ENCODE results near the gene TAPT1.

Gene TAPT1

DNA sequence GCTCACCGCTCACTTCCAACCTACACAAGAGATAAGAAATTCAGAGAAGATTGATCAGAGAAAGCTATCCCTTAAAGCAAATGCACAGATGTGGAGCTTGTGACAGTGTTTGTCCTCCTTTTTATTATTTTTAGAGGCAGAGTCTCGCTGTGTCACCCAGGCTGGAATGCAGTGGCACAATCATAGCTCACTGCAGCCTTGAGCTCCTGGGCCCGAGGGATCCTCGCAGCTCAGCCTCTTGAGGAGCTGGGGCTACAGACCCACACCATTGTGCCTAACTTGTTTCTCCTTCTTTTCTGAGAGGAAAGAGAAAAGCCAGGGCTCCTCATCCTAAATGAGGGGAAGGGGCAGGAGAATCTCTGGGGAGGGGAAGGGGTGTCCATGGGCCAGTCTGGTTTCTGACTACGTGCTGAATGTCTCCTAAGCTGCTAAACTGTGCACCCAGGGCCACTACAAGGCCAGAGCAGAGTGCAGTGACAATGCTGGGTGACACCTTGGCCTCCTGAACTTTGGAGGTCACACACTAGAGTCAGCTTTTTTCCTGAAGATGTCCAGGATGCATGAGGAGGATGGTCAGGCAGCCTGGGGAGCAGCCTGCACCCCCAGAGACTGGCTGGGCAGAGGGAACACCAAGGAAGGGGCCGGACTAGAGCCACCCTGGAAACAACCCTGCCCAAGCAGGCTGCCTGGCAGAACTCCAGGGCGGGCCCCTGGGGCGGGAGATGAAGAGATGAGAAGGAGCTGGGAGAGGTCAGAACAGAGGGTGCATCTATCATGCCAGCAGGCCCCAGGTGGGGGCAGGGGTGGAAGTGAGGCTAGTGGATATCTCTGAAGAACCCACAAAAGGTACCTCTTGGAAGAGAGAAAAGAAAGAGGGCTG is 87.0 kb downstream of the TAPT1 start:
- no peak overlapping the region for H3K4me3 ChIP-seq (ENCODE audit: low read depth, low read length)

DNA sequence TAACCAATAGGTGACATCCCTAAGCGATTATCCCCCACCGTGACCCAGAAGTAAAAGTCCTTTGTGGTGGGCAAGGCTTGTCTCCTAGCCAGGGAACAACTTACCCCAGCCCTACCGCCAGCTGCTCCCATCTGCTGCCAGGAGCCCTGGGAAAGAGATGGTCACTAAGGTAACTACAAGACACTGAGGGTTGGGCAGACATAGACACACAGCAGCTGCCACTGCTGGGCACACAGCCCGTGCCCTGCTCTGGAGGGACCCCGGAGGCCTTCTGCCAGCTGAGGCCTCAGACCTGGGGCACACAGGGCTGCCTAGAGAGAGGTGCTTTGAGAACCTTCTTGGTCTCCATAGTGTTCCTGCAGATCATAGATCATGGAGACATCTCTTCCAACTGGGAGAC is 89.4 kb downstream of the TAPT1 start:
- H3K4me3 ChIP-seq (ENCODE audit: low read depth, low read length) = no peak overlapping the region

DNA sequence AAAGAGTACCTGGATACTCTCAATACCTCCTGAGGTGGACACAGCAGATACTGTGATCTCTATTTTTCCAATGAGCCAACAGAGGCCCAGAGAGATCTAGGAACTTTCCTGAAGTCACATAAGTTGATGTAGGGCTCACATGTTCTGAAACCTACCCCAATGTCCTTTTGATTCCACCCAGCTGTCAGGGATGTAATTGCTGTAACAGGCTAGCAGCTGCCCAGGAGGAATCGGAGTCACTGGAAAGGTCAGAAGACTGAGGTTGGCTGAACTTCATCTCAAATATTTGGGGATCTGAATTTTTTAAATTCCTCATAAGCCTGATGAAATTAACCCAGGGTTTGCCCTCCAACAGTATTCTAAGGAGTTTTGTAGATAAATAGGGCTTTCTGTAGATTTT is 90.0 kb downstream of the TAPT1 start:
- H3K4me3 ChIP-seq (ENCODE audit: low read depth, low read length) = no peak overlapping the region

DNA sequence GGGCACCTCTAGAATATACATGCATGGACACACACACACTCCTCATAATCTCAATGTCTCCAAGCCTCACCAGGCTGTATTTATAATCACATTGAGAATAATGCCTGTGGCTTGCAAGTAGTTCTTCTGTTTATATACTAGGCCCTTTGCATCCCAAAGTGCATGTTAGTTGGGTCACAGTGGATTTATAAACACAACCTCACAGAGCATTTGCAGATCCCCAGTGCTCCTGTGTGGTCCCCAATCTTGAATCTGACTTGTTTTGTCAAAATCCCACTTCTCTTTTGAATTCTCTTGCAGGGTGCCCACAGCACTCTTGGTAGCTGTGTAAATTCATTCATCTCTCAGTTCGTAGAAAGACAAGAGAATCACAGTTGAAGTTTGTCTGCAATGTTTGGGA is 92.9 kb downstream of the TAPT1 start:
- no peak overlapping the region for H3K4me3 ChIP-seq (ENCODE audit: low read depth, low read length)

DNA sequence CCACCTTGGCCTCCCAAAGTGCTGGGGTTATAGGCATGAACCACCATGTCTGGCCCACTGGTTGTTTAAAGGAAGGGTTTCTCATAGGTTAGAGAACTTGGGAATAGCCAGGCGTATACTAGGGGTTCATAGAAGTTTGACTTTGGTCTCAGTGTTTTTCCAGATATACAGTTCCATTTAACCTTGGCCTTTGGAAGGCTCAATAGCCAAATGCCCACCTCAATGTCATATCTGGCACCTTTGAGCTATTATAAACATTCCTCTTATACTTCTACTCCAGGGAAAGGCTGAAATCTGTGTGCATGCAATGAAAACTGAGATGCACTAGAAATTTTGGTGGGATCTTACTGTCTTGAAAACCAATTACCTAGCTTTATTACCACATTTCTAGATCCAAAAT is 95.0 kb downstream of the TAPT1 start:
- H3K4me3 ChIP-seq (ENCODE audit: low read depth, low read length) = no peak overlapping the region

DNA sequence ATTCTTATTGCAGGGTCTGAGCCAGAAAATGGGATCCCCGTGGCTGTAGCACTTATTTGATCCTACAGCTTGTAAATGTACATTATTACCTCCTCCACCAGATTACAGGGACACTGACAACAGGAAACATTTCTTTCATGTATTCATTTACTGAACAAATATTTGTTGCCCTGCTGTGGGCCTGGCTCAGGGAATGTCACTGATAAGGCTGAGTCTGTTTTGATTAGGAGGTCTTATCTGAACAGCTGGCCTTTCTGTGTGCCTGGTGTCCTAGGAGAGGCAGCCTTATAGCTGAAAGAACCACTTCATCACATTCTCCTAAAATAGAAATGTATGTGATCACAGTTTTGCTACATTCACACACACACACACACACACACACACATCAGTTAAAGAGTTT is 96.9 kb downstream of the TAPT1 start:
- H3K4me3 ChIP-seq (ENCODE audit: low read depth, low read length) = no peak overlapping the region

DNA sequence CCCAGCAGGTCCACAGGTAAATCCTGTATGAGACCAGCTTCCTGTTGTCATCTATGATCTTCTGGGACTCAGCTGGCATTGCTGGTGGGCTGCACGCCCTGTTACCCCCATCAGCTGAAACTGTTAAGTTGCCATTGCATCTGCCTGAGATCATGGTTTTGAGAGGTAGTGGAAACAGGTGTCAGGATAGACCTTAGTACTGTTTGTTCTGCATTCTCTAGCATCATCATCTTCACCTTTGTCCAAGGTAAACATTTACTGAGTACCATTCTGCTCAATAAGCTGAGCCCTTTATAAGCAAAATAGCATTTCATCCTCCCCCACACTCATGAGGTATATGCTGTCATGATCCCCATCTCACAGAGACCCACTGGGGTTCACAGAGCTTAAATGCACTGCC is 99.6 kb downstream of the TAPT1 start:
- no peak overlapping the region for H3K4me3 ChIP-seq (ENCODE audit: low read depth, low read length)

DNA sequence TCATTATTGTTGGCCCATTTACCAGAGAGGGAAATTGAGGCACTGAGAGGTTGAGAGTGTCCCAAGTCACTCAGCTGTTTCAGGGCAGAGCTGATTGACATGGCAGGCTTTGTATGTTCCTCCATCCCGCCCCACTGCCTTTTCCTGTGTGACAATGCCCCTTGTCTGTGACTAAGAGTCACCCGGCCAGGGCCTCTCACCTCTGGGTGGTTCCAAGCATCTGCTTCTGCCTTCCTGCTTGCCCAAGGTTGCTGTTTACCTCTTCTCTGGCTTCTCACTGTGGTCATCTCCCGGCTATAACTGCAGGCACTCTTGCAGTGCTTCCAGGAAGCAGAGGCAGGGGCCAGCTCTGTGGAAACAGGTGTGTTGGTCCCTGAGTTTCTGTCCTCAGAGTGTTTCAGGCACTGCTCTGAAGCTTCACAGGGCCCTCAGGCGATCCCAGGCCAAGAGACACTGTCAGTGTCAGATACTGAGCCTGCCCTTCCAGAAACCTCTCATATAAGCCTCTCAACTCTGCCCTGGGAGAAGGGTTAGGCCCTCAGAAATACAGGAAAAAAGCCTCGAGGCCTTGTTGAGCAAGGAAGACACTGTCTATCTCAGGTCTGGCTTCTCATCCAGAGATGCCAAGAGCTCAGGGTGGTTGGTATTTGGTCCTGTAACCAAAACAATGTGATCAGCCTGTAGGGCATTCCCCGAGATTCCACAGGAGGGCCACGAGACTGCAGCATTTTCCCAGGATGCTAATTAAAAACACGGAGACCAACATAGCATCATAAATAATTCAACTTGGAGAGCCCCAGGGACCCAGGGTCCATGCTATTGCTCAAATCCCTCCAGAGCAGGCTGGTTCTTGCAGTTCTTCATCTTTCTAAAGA is 100.5 kb downstream of the TAPT1 start:
- H3K4me3 ChIP-seq (ENCODE audit: low read depth, low read length) = no peak overlapping the region

DNA sequence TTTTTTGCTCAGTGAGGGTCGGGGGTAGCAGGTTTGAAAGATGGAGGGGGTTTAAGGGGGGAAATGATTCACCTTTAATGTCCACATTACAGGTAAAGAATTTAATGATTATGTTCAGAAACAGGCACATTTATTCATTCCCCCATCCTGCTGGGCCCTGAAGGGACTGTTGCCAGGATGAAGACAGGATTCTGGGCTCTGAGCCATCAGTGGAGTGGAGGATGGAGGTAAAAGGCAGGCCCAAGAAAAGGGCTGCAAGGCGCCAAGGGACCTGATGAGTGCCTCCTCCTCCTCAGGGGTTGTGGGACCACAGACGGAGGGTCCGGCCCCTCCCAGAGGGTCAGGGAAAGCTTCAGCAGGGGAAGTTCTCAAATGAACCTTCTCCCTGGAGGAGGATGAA is 102.0 kb downstream of the TAPT1 start:
- no peak overlapping the region for H3K4me3 ChIP-seq (ENCODE audit: low read depth, low read length)

DNA sequence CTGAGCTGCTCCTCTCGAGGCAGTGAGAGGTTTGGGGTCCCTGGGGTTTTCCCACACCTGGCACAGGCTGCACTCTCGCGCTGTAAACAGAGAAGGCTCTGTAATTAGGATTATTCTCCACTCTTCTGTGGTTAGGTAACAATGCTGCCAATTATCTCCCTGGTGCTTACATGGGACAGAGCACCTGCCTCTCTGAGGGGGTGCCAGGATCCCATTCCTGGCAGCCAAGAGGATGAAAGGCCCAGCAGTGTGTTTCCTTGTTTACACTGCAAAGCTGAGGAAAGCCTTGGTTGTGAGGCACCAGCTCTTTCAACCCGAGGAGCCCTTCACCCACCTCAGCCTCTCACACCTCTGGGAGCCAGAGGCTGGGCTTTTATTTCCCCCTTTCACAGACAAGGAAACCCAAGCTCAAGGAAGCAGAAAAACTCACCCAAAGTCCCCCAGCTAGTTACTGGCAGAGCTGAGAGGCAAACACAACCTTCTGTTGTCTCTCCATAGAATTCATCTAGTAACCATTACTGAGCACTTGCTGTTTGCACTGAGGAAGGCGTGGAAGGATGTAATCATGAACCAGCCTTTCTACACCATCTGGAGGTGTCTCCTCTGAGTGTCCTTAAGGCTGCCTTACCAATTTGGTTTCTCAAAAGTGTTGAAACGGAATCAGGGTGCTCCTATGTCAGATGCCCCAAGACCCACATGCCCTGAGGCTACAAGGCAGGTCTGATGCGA is 102.8 kb downstream of the TAPT1 start:
- H3K4me3 ChIP-seq (ENCODE audit: low read depth, low read length) = no peak overlapping the region

DNA sequence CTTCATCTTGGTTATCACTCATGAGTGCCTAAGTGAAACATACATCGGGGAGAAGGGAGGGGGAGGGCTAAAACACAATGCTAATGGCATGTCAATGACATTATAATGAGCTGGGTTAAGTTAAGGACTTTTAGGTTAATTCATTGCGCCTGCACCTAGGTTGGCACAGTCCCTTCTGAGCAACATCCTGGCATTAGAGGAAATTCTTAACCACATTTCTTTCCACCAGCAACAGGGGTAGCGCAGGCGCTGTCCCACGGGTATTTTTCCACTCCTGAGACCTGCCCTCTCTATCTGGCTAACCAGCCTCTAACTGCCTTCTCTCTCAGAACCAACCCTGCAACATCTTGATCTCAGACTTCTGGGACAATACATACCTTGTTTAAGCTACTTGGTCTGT is 103.5 kb downstream of the TAPT1 start:
- H3K4me3 ChIP-seq (ENCODE audit: low read depth, low read length) = no peak overlapping the region

DNA sequence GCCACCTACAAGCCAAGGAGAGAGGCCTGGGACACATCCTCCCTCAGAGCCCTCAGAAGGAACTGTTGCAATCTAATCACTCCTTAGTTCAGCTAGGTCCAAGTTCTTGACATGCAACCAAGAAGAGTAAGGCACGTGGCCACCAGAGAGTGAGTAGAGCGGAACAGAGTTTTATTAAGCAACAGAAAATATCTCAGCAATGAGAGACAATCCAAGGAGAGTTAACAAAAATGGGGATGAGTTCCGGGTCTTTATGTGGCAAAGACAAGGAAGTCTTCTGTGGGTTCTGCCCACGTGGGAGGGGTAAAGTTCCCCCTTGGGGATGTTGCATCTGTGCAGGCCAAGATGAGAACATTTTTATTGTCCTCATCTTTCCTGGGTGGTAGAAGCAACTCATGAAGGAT is 104.0 kb downstream of the TAPT1 start:
- H3K4me3 ChIP-seq (ENCODE audit: low read depth, low read length) = no peak overlapping the region

DNA sequence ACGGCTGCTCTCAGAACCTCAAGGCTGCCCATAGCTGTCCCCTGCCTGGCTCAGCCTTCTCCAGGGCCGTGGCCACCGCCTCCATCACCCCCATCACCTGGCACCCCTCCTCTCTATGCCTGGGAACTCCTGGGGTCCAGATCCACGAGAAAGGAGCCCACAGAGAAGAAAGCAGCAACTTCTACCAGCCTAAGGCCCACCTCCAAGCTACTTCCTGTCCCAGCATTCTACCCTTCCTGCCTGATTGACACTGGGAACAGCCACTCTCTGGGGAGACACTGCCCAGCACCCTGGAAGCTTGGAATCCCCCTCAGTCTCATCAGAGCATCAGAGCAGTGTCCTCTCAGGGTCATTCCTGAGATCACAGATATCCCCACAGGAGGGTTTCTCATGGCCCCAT is 105.6 kb downstream of the TAPT1 start:
- no peak overlapping the region for H3K4me3 ChIP-seq (ENCODE audit: low read depth, low read length)

DNA sequence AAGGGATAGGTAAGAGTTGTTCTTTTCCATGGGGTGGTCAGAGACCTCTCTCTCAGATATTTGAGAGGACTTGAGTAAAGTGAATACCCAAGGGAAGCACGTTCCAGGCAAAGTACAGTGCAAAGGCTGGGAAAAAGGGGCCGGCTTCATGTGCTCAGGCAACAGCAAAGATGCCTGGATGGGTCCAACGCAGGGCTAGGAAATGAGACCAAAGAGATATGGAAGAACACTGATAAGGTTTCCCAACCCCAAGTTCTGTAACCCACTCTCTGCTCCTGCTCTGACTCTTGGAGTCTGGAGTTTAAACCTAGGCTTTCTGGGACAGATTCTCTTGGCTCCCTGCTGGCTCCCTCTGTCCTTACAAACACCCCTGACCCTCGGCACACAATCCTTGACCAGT is 106.3 kb downstream of the TAPT1 start:
- no peak overlapping the region for H3K4me3 ChIP-seq (ENCODE audit: low read depth, low read length)

DNA sequence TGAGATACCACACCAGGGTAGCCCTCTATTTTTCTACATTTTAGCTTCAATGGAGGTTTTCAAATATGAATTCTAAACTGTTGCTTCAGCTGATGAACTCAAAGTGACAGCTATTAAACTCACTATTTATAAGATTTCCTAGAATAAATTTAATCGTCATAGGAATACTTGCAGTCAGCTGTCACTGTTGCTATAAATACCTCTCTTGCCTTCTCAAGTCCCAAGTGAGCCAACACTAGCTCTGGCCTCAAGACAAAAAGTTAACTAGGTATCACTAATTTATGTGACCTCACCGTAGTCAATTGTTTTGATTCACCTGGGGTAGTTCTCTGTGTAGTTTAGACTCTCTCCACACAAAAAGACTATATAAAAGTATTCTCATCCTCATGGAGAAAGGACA is 108.2 kb downstream of the TAPT1 start:
- H3K4me3 ChIP-seq (ENCODE audit: low read depth, low read length) = no peak overlapping the region

DNA sequence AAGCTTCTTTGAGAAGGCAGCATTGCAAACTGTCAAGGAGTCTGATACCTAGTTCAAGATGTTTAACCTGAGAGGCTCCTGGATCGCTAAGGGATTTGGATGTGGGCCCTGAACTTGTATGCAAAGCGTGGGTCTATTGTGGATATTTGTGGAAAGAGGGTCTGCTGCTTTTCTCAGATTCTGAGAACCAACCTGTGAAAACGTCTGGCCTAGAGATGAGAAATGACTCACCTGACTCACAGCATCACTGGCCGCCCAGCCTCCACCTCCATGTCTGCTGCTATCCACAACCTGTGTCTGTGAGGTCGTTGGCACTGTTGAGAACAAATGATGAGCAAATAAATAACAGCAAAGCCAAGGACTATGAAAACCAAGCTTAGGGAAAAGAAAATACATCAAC is 109.1 kb downstream of the TAPT1 start:
- H3K4me3 ChIP-seq (ENCODE audit: low read depth, low read length) = no peak overlapping the region

DNA sequence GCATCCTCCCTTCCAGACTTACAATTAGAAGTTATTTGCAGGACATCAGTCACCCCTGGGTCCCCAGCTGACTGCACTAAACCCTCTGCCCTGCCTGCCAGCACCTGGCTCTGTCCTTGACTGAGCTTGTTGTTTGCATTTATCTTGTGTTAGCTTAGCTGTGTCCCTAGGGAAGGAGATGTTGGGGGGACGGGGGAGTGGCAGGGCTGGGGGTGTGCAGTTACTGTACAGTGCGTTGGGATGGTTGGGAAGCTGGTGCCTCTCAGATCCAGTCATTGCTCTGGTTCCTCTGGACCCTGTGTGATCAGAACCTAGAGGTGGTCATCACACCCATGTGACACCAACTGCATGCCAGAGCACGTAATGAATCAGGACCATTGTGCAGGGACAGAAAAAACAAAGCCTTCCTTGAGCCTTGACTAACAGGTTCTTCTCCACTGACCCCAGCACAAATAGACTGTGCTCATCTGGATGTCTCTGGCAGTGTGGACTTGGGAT is 109.7 kb downstream of the TAPT1 start:
- H3K4me3 ChIP-seq (ENCODE audit: low read depth, low read length) = no peak overlapping the region

DNA sequence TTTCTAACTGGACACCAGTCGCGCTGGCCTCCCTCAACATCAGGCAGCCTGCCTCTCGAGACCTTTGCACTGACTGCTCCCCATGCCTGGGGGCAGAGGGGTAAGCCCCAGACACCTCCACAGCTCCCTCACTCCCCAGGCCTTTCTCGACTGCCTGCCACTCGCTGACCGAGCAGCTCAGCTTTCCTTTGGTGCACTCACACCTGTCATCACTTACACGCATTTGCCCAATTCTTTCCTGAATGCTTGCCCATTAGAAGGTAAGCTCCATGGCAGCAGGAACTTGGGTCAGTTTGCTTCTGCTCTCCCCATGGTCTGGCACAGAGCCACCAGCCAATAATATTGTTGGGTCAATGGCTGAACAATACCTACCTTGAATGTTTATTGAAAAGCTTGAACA is 110.3 kb downstream of the TAPT1 start:
- no peak overlapping the region for H3K4me3 ChIP-seq (ENCODE audit: low read depth, low read length)

DNA sequence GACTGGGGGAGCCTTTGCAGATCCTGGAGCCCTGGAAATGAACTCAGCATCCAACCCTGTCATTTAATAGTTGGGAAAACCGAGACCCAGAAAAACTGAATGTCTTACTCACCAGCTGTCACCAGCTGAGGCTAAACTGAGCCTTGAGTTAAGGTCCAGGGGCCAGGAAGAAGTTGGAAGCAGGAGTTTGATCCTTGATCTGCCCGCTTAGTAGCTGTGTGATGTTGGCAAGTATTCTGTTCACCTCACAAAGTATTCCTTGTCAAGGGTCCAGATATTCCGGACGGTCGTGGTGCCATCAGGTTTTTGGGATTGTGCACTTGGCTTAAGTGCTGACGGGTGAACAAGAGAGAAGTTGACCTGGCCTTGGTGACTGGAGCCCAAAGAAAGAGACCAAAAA is 111.7 kb downstream of the TAPT1 start:
- H3K4me3 ChIP-seq (ENCODE audit: low read depth, low read length) = no peak overlapping the region

DNA sequence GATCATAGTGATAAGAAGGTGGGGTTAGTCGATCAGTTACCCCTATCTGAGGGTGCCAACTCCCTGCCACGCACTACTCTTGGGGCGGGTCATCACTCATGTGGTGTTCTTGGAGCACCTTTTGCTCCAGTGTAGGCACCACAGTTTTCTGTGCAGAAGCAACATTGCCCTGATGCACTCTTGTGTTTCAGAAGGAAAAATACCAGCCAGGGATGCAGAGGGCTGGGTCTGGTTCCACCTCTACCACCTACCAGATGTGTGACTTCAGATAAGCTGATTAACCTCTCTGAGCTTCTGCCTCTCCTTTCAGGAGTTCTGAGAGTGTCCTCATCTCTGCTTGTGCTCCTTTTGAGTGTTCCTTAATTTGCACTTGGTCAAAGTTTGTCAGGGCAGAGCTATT is 112.5 kb downstream of the TAPT1 start:
- H3K4me3 ChIP-seq (ENCODE audit: low read depth, low read length) = no peak overlapping the region

DNA sequence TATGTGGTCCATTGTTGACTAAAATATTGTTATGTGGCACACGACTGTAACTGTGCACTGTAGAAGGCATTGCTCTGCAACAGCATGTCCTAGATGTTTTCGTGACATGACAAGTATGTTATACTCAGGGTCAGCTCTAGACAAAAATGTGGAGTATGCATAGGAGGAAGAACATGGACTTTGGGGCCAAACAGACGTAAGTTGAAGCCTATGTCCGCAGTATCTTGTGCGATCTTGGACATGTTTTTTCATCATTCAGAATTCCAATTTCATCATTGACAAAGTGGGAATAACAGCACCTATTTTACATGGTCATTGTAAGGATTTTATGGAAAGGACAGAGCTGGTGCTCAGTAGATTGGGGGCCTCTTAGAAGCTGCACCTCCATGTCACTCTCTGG is 114.7 kb downstream of the TAPT1 start:
- no peak overlapping the region for H3K4me3 ChIP-seq (ENCODE audit: low read depth, low read length)
